HepG2 (cell line): ENCODE measurements around the gene AUP1. TPM values are rescaled to one million over a fixed set of nuclear protein-coding genes. Genes with fewer than 3 reads are reported as not detected.

Source experiments
- BRD4 ChIP-seq: sonication (generic); formaldehyde crosslinking; IDR thresholded peaks from 2 replicates; pipeline ENCODE4 v1.4.0; 2020; ENCODE audit warnings: missing genetic modification reagents
- CCDC6 ChIP-seq: sonication (generic); formaldehyde crosslinking; IDR thresholded peaks from 2 replicates; pipeline ENCODE4 v1.8.1; 2022; ENCODE audit warnings: mild to moderate bottlenecking, missing genetic modification reagents, moderate library complexity
- EHMT2 ChIP-seq: fragments of 200-600 bp; sonication (generic); IDR thresholded peaks from 2 replicates; pipeline ENCODE4 v1.7.0; 2017; ENCODE audit warnings: antibody characterized with exemption, low read depth, low read length, borderline replicate concordance
- GATAD2A ChIP-seq: IDR thresholded peaks from 2 replicates; pipeline ENCODE4 v1.6.1; 2016
- HNRNPUL1 ChIP-seq: fragments of 200-400 bp; formaldehyde crosslinking; IDR thresholded peaks from 2 replicates; pipeline ENCODE4 v1.6.1; 2017; ENCODE audit warnings: low read depth, mild to moderate bottlenecking, low read length, moderate library complexity
- JARID2 ChIP-seq: sonication (generic); formaldehyde crosslinking; IDR thresholded peaks from 2 replicates; pipeline ENCODE4 v1.8.1; 2023; ENCODE audit warnings: missing genetic modification reagents, inconsistent platforms; ENCODE audit not compliant: insufficient replicate concordance
- MATR3 ChIP-seq: sonication (generic); formaldehyde crosslinking; IDR thresholded peaks from 2 replicates; pipeline ENCODE4 v1.4.0; 2020; ENCODE audit warnings: missing genetic modification reagents
- MXI1 ChIP-seq: IDR thresholded peaks from 3 replicates; pipeline ENCODE4 v1.6.1; 2012; ENCODE audit warnings: low read depth, low read length, inconsistent platforms, borderline replicate concordance
- PCBP2 ChIP-seq: fragments of 200-400 bp; formaldehyde crosslinking; optimal IDR thresholded peaks from 2 replicates; pipeline ENCODE3; 2018; ENCODE audit warnings: low read length, low read depth; ENCODE audit not compliant: poor library complexity, severe bottlenecking
- PRMT3 ChIP-seq: sonication (generic); formaldehyde crosslinking; IDR thresholded peaks from 2 replicates; pipeline ENCODE4 v1.8.1; 2022; ENCODE audit warnings: low read depth, mild to moderate bottlenecking, moderate library complexity, missing genetic modification reagents, borderline replicate concordance
- RAD21 ChIP-seq: fragments of 450-650 bp; formaldehyde crosslinking; IDR thresholded peaks from 2 replicates; pipeline ENCODE4 v1.5.0; 2020; ENCODE audit warnings: mild to moderate bottlenecking
- REL ChIP-seq: sonication (generic); formaldehyde crosslinking; conservative IDR thresholded peaks from 2 replicates; pipeline ENCODE4 v1.8.0; 2022; ENCODE audit warnings: mild to moderate bottlenecking, missing genetic modification reagents, moderate library complexity
- SATB2 ChIP-seq: sonication (generic); formaldehyde crosslinking; IDR thresholded peaks from 2 replicates; pipeline ENCODE4 v1.5.0; 2020; ENCODE audit warnings: missing genetic modification reagents
- SIN3A ChIP-seq: IDR thresholded peaks from 2 replicates; pipeline ENCODE4 v1.6.1; 2011; ENCODE audit warnings: low read depth, mild to moderate bottlenecking, control low read depth, low read length, borderline replicate concordance
- SMAD1 ChIP-seq: sonication (generic); formaldehyde crosslinking; IDR thresholded peaks from 2 replicates; pipeline ENCODE4 v1.4.0; 2020; ENCODE audit warnings: missing genetic modification reagents, low read depth, mild to moderate bottlenecking, borderline replicate concordance
- SRSF4 ChIP-seq: fragments of 200-400 bp; formaldehyde crosslinking; IDR thresholded peaks from one replicate; pipeline ENCODE4 v1.6.1; 2018; ENCODE audit warnings: mild to moderate bottlenecking, low read depth, low read length, moderate library complexity; ENCODE audit not compliant: poor library complexity, severe bottlenecking
- SYNCRIP ChIP-seq: fragments of 200-400 bp; formaldehyde crosslinking; IDR thresholded peaks from 2 replicates; pipeline ENCODE4 v1.6.1; 2018; ENCODE audit warnings: mild to moderate bottlenecking, low read depth, low read length; ENCODE audit not compliant: insufficient read depth
- TMF1 ChIP-seq: sonication (generic); formaldehyde crosslinking; IDR thresholded peaks from 2 replicates; pipeline ENCODE4 v1.8.1; 2022; ENCODE audit warnings: low read depth, missing genetic modification reagents
- ZBTB39 ChIP-seq: sonication (generic); formaldehyde crosslinking; IDR thresholded peaks from 2 replicates; pipeline ENCODE4 v1.5.0; 2020; ENCODE audit warnings: missing genetic modification reagents
- ZNF234 ChIP-seq: sonication (generic); formaldehyde crosslinking; conservative IDR thresholded peaks from 2 replicates; pipeline ENCODE4 v1.5.1; 2020; ENCODE audit warnings: mild to moderate bottlenecking, missing genetic modification reagents
- ZNF44 ChIP-seq: sonication (generic); formaldehyde crosslinking; IDR thresholded peaks from 2 replicates; pipeline ENCODE4 v1.5.1; 2020; ENCODE audit warnings: mild to moderate bottlenecking, missing genetic modification reagents
- ZNF513 ChIP-seq: sonication (generic); formaldehyde crosslinking; conservative IDR thresholded peaks from 2 replicates; pipeline ENCODE4 v1.5.0; 2020; ENCODE audit warnings: missing genetic modification reagents
- ZNF674 ChIP-seq: sonication (generic); formaldehyde crosslinking; IDR thresholded peaks from 2 replicates; pipeline ENCODE4 v1.5.0; 2020; ENCODE audit warnings: low read depth, mild to moderate bottlenecking, missing genetic modification reagents
- polyA plus RNA-seq, 8 experiments: library from polyadenylated mRNA; depleted of rRNA in 3 of 8; stranded (reverse) in 7 of 8; unstranded in 1 of 8; fragments of >200 nt; fragmentation: Illumina TruSeq in 4 of 8; extraction: Trizol in 4 of 8; gene quantifications; 2 replicates each; pipeline versions ENCODE4 v1.2.1 to v1.2.3, GENCODE V29; 2011 to 2016; ENCODE audit warnings: low read depth in 4 of 8, missing spikeins in 1 of 8, mixed read lengths in 1 of 8; ENCODE audit not compliant: insufficient read depth in 1 of 8
- total RNA-seq, 5 experiments: library from RNA; depleted of rRNA; stranded (reverse); fragments of >200 nt; fragmentation: Illumina TruSeq; extraction: Trizol; gene quantifications; 2 replicates each; pipeline ENCODE4 v1.2.3, GENCODE V29; 2016; ENCODE audit warnings: low read depth in 1 of 5
- TF ChIP-seq, protein P1 (sequence below): sonication (generic); formaldehyde crosslinking; IDR thresholded peaks from 2 replicates; pipeline ENCODE4 v1.5.0; 2020; ENCODE audit warnings: mild to moderate bottlenecking, missing genetic modification reagents
- TF ChIP-seq, protein P2 (sequence below): sonication (generic); formaldehyde crosslinking; conservative IDR thresholded peaks from 2 replicates; pipeline ENCODE4 v1.8.0; 2022; ENCODE audit warnings: low read depth, missing genetic modification reagents

AUP1 gene
- total and polyA plus RNA-seq, 2 of the 13 experiments (the other 11 are each of a cell fraction or from before 2014, with no cell fraction given), result 174 to 267 TPM

DNA sequence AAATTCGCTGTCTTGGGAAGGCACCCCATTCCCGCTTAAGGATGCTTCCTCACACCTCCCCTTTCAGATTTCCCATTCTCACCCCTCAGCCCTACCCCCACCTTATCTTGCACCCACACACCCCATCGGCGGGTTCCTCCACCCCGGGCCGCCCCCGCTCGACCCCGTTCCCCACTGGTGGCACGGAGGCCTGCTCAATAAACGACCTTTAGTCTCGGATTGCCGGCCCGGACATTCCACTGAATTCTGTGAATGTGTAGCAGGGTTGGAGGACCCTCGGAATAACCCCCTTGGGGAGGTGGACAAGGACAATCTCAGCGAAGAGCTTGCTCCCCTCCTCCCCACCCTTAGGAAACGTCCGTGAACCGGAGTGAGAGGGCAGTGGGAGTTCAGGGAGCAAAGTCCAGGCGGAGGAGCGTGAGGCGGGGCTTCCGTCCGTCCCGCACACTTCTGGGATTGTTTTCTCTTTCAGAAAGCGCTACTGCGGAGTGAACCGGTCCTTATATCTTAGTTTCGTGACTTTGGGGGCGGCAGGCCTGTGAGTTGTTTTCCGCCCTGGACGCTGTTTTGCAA is 27.3 kb downstream of the AUP1 start (continued):
- TF ChIP-seq CCDC6 (CRISPR knock-in tag) (no peak), SIN3A (peak; percentile 78; the same call in 1 of the 2 replicates), ZNF44 (CRISPR knock-in tag) (no peak), REL (CRISPR knock-in tag) (no peak), SYNCRIP (no peak), ZNF234 (CRISPR knock-in tag) (no peak), MXI1 (peak; percentile 77; the same call in 1 of the 3 replicates), SMAD1 (no peak), PRMT3 (CRISPR knock-in tag) (no peak), BRD4 (no peak; the same call in 1 of the 2 replicates), JARID2 (CRISPR knock-in tag) (no peak), ZNF674 (CRISPR knock-in tag) (no peak), SATB2 (CRISPR knock-in tag) (no peak), HNRNPUL1 (no peak), MATR3 (CRISPR knock-in tag) (no peak), RAD21 (CRISPR knock-in tag) (no peak), TMF1 (CRISPR knock-in tag) (0 out of 2 replicates have a peak, but pooled peaks have one; percentile 1), SRSF4 (no peak), ZNF513 (CRISPR knock-in tag) (no peak), ZBTB39 (CRISPR knock-in tag) (no peak), EHMT2 (no peak), GATAD2A (CRISPR knock-in tag) (peak; percentile 88), PCBP2 (no peak)
- TF ChIP-seq, protein P1, sequence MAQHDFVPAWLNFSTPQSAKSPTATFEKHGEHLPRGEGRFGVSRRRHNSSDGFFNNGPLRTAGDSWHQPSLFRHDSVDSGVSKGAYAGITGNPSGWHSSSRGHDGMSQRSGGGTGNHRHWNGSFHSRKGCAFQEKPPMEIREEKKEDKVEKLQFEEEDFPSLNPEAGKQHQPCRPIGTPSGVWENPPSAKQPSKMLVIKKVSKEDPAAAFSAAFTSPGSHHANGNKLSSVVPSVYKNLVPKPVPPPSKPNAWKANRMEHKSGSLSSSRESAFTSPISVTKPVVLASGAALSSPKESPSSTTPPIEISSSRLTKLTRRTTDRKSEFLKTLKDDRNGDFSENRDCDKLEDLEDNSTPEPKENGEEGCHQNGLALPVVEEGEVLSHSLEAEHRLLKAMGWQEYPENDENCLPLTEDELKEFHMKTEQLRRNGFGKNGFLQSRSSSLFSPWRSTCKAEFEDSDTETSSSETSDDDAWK (CRISPR knock-in tag), result no peak
- TF ChIP-seq, protein P2, sequence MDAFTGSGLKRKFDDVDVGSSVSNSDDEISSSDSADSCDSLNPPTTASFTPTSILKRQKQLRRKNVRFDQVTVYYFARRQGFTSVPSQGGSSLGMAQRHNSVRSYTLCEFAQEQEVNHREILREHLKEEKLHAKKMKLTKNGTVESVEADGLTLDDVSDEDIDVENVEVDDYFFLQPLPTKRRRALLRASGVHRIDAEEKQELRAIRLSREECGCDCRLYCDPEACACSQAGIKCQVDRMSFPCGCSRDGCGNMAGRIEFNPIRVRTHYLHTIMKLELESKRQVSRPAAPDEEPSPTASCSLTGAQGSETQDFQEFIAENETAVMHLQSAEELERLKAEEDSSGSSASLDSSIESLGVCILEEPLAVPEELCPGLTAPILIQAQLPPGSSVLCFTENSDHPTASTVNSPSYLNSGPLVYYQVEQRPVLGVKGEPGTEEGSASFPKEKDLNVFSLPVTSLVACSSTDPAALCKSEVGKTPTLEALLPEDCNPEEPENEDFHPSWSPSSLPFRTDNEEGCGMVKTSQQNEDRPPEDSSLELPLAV (CRISPR knock-in tag), result no peak
